Measurements from ENCODE around the gene GFRA1.

DNA sequence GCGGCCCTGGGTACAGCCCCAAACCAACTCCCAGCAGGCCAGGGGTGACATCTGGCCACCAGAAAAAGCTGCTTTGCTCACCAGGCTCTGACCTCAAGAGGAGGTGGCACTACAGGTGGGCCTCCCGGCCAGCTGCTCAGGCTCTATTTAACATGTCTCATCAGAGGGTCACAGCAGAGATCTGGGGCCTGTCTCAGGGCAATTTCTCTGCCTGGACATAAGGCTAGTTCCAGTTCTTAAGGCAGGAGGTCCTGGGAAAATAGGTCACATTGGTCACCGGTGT lies 88.6 kb downstream of the GFRA1 start:
- TF ChIP-seq, protein P1, sequence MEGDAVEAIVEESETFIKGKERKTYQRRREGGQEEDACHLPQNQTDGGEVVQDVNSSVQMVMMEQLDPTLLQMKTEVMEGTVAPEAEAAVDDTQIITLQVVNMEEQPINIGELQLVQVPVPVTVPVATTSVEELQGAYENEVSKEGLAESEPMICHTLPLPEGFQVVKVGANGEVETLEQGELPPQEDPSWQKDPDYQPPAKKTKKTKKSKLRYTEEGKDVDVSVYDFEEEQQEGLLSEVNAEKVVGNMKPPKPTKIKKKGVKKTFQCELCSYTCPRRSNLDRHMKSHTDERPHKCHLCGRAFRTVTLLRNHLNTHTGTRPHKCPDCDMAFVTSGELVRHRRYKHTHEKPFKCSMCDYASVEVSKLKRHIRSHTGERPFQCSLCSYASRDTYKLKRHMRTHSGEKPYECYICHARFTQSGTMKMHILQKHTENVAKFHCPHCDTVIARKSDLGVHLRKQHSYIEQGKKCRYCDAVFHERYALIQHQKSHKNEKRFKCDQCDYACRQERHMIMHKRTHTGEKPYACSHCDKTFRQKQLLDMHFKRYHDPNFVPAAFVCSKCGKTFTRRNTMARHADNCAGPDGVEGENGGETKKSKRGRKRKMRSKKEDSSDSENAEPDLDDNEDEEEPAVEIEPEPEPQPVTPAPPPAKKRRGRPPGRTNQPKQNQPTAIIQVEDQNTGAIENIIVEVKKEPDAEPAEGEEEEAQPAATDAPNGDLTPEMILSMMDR (IDR thresholded peaks at IDR 0.05; ENCODE audit: poor library complexity), result no peak
- no peak for TF ChIP-seq EZH2 (IDR thresholded peaks at IDR 0.05; ENCODE audit: borderline replicate concordance)

All from hepatocyte (in vitro differentiated cells).